GM06990 (cell line): ENCODE data around the gene LTBP2.
"Not testable (repeated sequence)": the region's sequence is repeated elsewhere in the genome, so short reads cannot be mapped to it uniquely, and the experiment has no call there.

Experiments
- DNase-seq: peaks from one replicate; pipeline ENCODE4 v3.0.0-alpha.2; 2011; ENCODE audit not compliant: insufficient read length; ENCODE audit errors: extremely low read depth
- H3K27me3 ChIP-seq: replicated peaks from 2 replicates; pipeline ENCODE4 v1.6.0; 2011; ENCODE audit warnings: low read length; ENCODE audit not compliant: control insufficient read depth, insufficient read depth
- H3K36me3 ChIP-seq: 2 replicates; pipeline ENCODE4 v1.5.1; 2011; ENCODE audit warnings: low read length; ENCODE audit not compliant: control insufficient read depth, insufficient read depth
- H3K4me3 ChIP-seq: replicated peaks from 2 replicates; pipeline ENCODE4 v1.5.1; 2011; ENCODE audit warnings: low read depth, mild to moderate bottlenecking, control low read depth, low read length
- TF ChIP-seq, protein P1 (sequence below): IDR thresholded peaks from 2 replicates; pipeline ENCODE4 v1.5.1; 2011; ENCODE audit warnings: low read length, control low read depth, mild to moderate bottlenecking, inconsistent platforms; ENCODE audit not compliant: insufficient read depth, poor library complexity, severe bottlenecking

LTBP2 gene

GRCh38 chr14:74543771-74544438, 68.1 kb downstream of the LTBP2 start:
- no peak for DNase-seq
- TF ChIP-seq, protein P1, sequence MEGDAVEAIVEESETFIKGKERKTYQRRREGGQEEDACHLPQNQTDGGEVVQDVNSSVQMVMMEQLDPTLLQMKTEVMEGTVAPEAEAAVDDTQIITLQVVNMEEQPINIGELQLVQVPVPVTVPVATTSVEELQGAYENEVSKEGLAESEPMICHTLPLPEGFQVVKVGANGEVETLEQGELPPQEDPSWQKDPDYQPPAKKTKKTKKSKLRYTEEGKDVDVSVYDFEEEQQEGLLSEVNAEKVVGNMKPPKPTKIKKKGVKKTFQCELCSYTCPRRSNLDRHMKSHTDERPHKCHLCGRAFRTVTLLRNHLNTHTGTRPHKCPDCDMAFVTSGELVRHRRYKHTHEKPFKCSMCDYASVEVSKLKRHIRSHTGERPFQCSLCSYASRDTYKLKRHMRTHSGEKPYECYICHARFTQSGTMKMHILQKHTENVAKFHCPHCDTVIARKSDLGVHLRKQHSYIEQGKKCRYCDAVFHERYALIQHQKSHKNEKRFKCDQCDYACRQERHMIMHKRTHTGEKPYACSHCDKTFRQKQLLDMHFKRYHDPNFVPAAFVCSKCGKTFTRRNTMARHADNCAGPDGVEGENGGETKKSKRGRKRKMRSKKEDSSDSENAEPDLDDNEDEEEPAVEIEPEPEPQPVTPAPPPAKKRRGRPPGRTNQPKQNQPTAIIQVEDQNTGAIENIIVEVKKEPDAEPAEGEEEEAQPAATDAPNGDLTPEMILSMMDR: no peak
- H3K27me3 ChIP-seq: peaks cover 5% of the 10 kb centered on the region
- no peak overlapping the region for H3K4me3 ChIP-seq
- H3K36me3 ChIP-seq: no peaks in the 10 kb centered on the region

DNA sequence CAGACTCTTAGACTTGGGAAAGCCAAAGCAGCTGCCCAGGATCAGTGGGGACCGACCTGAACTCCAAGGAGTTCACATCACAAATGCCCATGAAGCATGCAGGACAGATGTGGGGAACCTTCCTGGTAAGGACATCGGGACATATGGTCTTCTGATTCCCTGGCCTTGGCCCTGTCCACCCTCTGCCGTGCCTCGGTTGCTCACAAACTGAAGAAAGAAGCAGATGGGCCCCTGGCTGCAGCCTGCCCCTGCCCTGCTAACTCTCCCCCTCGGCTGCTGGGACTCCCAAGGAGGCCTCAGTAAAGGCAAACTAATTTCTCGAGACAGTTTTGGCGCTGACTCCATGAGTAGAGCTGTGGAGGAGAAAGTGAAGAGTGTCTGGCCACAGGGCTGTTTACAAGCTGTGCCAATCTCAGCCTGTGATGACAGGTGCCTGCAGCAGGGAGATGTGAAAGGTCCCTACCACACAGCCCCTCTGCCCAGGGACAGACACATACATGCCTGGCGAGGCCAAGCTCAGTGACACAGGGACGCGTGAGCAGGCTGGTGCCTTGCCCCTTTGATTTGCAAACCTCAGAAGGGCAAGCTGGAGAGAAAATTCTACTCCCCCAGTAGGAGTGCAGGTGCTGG, 69.9 kb downstream of the LTBP2 start:
- Histone ChIP-seq H3K36me3 (no peaks in the 10 kb centered on the region), H3K4me3 (no peak overlapping the region), H3K27me3 (peaks cover 5% of the 10 kb centered on the region)
- DNase-seq: no peak
- TF ChIP-seq, protein P1: no peak

DNA sequence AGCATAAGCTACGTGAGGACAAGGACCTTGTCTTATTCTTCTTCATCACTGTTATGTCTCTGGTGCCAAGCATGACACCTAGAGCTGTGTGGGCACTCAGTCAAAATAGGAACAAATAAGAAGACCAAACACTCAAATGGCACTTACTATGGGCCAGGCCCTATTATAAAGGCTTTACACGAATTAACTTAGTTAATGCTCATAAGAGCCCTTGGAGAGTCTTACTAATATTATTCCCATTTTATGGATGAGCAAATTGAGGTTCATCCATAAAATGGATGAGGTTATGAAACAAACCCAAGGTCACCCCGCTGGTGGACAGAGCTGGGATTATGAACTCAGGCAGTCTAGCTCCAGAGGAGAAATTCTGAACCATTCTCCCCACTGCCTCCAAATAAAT, 70.8 kb downstream of the LTBP2 start:
- DNase-seq: no peak
- H3K4me3 ChIP-seq: no peak overlapping the region
- TF ChIP-seq, protein P1: no peak
- H3K36me3 ChIP-seq: no peaks in the 10 kb centered on the region
- H3K27me3 ChIP-seq: peaks cover 3% of the 10 kb centered on the region

DNA sequence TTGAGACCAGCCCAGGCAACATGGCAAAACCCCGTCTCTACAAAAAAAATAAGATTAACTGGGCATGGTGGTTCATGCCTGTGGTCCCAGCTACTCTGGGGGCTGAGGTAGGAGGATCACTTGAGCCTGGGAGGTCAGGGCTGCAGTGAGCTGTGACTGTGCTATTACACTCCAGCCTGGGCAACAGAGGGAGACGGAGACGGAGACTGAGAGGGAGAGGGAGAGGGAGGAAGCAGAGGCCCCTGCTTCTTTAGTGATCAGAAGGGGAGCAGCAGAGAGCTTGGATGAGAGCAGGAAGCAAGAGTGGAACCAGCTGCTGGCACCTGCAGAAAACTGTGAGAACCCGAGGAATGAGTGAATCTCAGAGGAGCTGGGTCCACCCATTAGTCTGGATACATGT, 72.5 kb downstream of the LTBP2 start:
- Histone ChIP-seq H3K36me3 (no peaks in the 10 kb centered on the region), H3K4me3 (no peak overlapping the region), H3K27me3 (peaks cover 2% of the 10 kb centered on the region; the same call in 1 of the 2 replicates)
- TF ChIP-seq, protein P1: no peak
- DNase-seq: no peak

GRCh38 chr14:74538411-74539391, 73.3 kb downstream of the LTBP2 start:
- no peak for DNase-seq
- Histone ChIP-seq H3K4me3 (no peak overlapping the region), H3K27me3 (peaks cover 2% of the 10 kb centered on the region; the same call in 1 of the 2 replicates), H3K36me3 (no peaks in the 10 kb centered on the region)
- TF ChIP-seq, protein P1: no peak

- DNase-seq, H3K36me3 ChIP-seq, H3K4me3 ChIP-seq, H3K27me3 ChIP-seq: not testable (repeated sequence)
These were observed 75.7 kb downstream of the LTBP2 start for GRCh38 chr14:74536336-74536735.
